K562 (cell line): ENCODE measurements around the gene MLLT3. TPM values are rescaled to one million over a fixed set of nuclear protein-coding genes. Genes with fewer than 3 reads are reported as not detected.

Experiments
- BDP1 ChIP-seq: IDR thresholded peaks from 3 replicates; pipeline ENCODE4 v1.6.1; 2011; ENCODE audit not compliant: insufficient read length, insufficient read depth
- HOMEZ ChIP-seq: fragments of 250-450 bp; sonication (Bioruptor Pico); IDR thresholded peaks from 2 replicates; pipeline ENCODE4 v1.4.0; 2020; ENCODE audit warnings: mild to moderate bottlenecking, moderate library complexity
- NFE2L1 ChIP-seq: fragments of 450-650 bp; IDR thresholded peaks from 2 replicates; pipeline ENCODE4 v1.6.1; 2016; ENCODE audit warnings: missing genetic modification characterization, low read depth, mild to moderate bottlenecking, missing compliant biosample characterization, moderate library complexity, borderline replicate concordance
- ZNF175 ChIP-seq: fragments of 200-800 bp; sonication (Bioruptor generic); IDR thresholded peaks from 2 replicates; pipeline ENCODE4 v1.6.1; 2016; ENCODE audit warnings: low read depth, mild to moderate bottlenecking, missing genetic modification characterization, missing compliant biosample characterization
- polyA plus RNA-seq, 8 experiments: library from polyadenylated mRNA; depleted of rRNA in 4 of 8; stranded (reverse) in 5 of 8; unstranded in 3 of 8; fragments of >200 nt; fragmentation: Nextera tagmentation in 2 of 8; fragmentation: Illumina TruSeq in 1 of 8; extraction: Ambion mirVana in 2 of 8; extraction: Trizol in 1 of 8; gene quantifications; 2 replicates each; pipeline versions ENCODE4 v1.2.1 to v1.2.3, GENCODE V29; 2011 to 2014; ENCODE audit warnings: inconsistent platforms in 1 of 8, missing spikeins in 1 of 8
- total RNA-seq, 7 experiments: library from RNA; depleted of rRNA in 6 of 7; stranded (reverse); fragments of >200 nt in 6 of 7; fragmentation: Illumina TruSeq in 2 of 7; extraction: Trizol in 2 of 7; gene quantifications; 2 replicates each; pipeline versions ENCODE4 v1.2.1 to v1.2.3, GENCODE V29; 2011 to 2021; ENCODE audit warnings: low replicate concordance in 1 of 7
- TF ChIP-seq, protein P1 (sequence below): fragments of 150-350 bp; IDR thresholded peaks from 2 replicates; pipeline ENCODE4 v1.6.1; 2014; ENCODE audit warnings: low read depth, mild to moderate bottlenecking, low read length, borderline replicate concordance
- TF ChIP-seq, protein P2 (sequence below), 2 experiments: fragments of 250-450 bp in 1 of 2; fragments of 450-650 bp in 1 of 2; sonication (Bioruptor Pico) in 1 of 2; IDR thresholded peaks; 2 replicates each; pipeline versions ENCODE4 v1.6.1 to v1.8.0; 2016 to 2021; ENCODE audit warnings: mild to moderate bottlenecking in 2 of 2, moderate library complexity in 2 of 2, missing compliant biosample characterization in 1 of 2, missing genetic modification characterization in 1 of 2

Gene MLLT3
- total and polyA plus RNA-seq, 9 of the 15 experiments (the other 6 are each of a cell fraction or from before 2014, with no cell fraction given) = 0.07 to 0.42 (median 0.22) TPM; not detected in 4

DNA sequence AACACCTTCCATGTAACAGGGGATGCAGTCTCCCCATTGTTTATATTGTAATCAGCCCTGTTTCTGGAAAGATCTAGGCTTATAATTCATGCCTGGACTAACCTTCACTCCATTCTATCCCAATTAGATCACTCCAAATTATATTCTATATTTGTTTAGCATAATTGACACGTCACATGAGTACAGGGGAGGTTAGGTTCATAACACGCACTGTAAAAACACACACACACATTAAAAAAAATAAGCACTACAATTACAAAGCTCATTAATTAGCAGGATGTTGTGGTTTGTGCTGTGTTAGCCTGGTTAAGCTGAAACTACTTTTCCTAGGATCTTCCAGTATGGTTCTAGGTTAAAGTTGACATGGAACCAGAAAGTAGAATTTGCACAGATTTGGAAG lies 126.0 kb downstream of the MLLT3 start (continued):
- TF ChIP-seq NFE2L1 (tag) (no peak), ZNF175 (CRISPR knock-in tag) (no peak), BDP1 (no peak), HOMEZ (no peak)
- TF ChIP-seq, protein P1, sequence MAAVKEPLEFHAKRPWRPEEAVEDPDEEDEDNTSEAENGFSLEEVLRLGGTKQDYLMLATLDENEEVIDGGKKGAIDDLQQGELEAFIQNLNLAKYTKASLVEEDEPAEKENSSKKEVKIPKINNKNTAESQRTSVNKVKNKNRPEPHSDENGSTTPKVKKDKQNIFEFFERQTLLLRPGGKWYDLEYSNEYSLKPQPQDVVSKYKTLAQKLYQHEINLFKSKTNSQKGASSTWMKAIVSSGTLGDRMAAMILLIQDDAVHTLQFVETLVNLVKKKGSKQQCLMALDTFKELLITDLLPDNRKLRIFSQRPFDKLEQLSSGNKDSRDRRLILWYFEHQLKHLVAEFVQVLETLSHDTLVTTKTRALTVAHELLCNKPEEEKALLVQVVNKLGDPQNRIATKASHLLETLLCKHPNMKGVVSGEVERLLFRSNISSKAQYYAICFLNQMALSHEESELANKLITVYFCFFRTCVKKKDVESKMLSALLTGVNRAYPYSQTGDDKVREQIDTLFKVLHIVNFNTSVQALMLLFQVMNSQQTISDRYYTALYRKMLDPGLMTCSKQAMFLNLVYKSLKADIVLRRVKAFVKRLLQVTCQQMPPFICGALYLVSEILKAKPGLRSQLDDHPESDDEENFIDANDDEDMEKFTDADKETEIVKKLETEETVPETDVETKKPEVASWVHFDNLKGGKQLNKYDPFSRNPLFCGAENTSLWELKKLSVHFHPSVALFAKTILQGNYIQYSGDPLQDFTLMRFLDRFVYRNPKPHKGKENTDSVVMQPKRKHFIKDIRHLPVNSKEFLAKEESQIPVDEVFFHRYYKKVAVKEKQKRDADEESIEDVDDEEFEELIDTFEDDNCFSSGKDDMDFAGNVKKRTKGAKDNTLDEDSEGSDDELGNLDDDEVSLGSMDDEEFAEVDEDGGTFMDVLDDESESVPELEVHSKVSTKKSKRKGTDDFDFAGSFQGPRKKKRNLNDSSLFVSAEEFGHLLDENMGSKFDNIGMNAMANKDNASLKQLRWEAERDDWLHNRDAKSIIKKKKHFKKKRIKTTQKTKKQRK = no peak
- TF ChIP-seq, protein P2, sequence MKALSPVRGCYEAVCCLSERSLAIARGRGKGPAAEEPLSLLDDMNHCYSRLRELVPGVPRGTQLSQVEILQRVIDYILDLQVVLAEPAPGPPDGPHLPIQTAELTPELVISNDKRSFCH (CRISPR knock-in tag; IDR thresholded peaks at IDR 0.05) = no peak
- TF ChIP-seq, protein P2 (tag; IDR thresholded peaks at IDR 0.05) = no peak
